Panc1 (cell line): ENCODE data around the gene SCD5. TPM values are rescaled to one million over a fixed set of nuclear protein-coding genes. Genes with fewer than 3 reads are reported as not detected.

ENCODE experiments used
- ATAC-seq: fragments of 200-7000 bp; cut with Tn5 transposase; 2 replicates; pipeline ENCODE4 v1.9.1; 2020; ENCODE audit warnings: mild to moderate bottlenecking, moderate library complexity
- BruUV-seq: library from RNA; stranded (reverse); fragments of 400-500 nt; replicated peaks from 2 replicates; lab custom pipeline; 2021; lab: Mats Ljungman, UMichigan
- CTCF ChIA-PET: fragments of 300-600 bp; sonication (Branson Sonifier 250); formaldehyde crosslinking; loops from one replicate; lab custom pipeline; 2022; ENCODE audit warnings: antibody characterized with exemption; lab: Charles Lee
- POLR2A ChIA-PET: fragments of 300-600 bp; sonication (Branson Sonifier 250); formaldehyde crosslinking; loops from one replicate; lab custom pipeline; 2022; ENCODE audit warnings: antibody characterized with exemption; lab: Charles Lee
- DNase-seq: peaks from one replicate; pipeline ENCODE4 v3.0.0-alpha.2; 2010; ENCODE audit warnings: low read depth, low spot score
- H3K27ac ChIP-seq: 2 replicates; pipeline ENCODE4 v1.5.1; 2011; ENCODE audit warnings: mild to moderate bottlenecking, low read length, inconsistent platforms
- H3K27me3 ChIP-seq: fragments of 200-500 bp; sonication (Bioruptor generic); 2 replicates; pipeline ENCODE4 v1.6.0; 2014; ENCODE audit warnings: low read length, inconsistent platforms; ENCODE audit not compliant: control insufficient read depth, insufficient read depth
- H3K36me3 ChIP-seq: fragments of 200-500 bp; sonication (Bioruptor generic); 2 replicates; pipeline ENCODE4 v1.5.1; 2014; ENCODE audit warnings: inconsistent platforms, mild to moderate bottlenecking, low read length, moderate library complexity; ENCODE audit not compliant: control insufficient read depth, insufficient read depth
- H3K4me1 ChIP-seq: 2 replicates; pipeline ENCODE4 v1.5.1; 2011; ENCODE audit warnings: inconsistent platforms, mild to moderate bottlenecking, low read length, moderate library complexity; ENCODE audit not compliant: control insufficient read depth, insufficient read depth
- H3K4me3 ChIP-seq, 2 experiments: 2 replicates each; pipeline ENCODE4 v1.5.1; 2011 to 2012; ENCODE audit warnings: low read depth in 2 of 2, low read length in 2 of 2, mild to moderate bottlenecking in 2 of 2, inconsistent platforms in 1 of 2, moderate library complexity in 1 of 2
- H3K9me3 ChIP-seq: fragments of 200-500 bp; sonication (Bioruptor generic); 2 replicates; pipeline ENCODE4 v1.5.1; 2014; ENCODE audit warnings: low read depth, mild to moderate bottlenecking, inconsistent platforms, low read length, moderate library complexity; ENCODE audit not compliant: control insufficient read depth, insufficient read depth
- CTCF ChIP-seq: fragments of 450-650 bp; IDR thresholded peaks from 2 replicates; pipeline ENCODE4 v1.5.1; 2017; ENCODE audit warnings: mild to moderate bottlenecking
- POLR2AphosphoS5 ChIP-seq: IDR thresholded peaks from 2 replicates; pipeline ENCODE4 v1.6.1; 2012; ENCODE audit warnings: mild to moderate bottlenecking, low read depth, low read length, moderate library complexity
- REST ChIP-seq, 2 experiments: IDR thresholded peaks; 2 replicates each; pipeline ENCODE4 v1.6.1; 2011 to 2012; ENCODE audit warnings: low read depth in 2 of 2, control low read depth in 1 of 2, low read length in 1 of 2, mild to moderate bottlenecking in 1 of 2, moderate library complexity in 1 of 2; ENCODE audit not compliant: insufficient read depth in 1 of 2
- SIN3A ChIP-seq: IDR thresholded peaks from 2 replicates; pipeline ENCODE4 v1.6.1; 2012; ENCODE audit warnings: low read depth, mild to moderate bottlenecking, low read length, moderate library complexity, borderline replicate concordance; ENCODE audit not compliant: insufficient read depth
- TCF7L2 ChIP-seq: IDR thresholded peaks from 2 replicates; pipeline ENCODE4 v1.6.1; 2011; ENCODE audit warnings: mild to moderate bottlenecking, low read depth, low read length, inconsistent platforms
- in situ Hi-C: cut with HindIII; loops from 2 replicates; pipeline ENCODE4 v1.10.0; 2016; ENCODE audit warnings: low sequenced_read_pairs, low pct_unique_long_range_greater_than_20kb
- intact Hi-C: fragments of 100-400 bp; cut with micrococcal nuclease; formaldehyde crosslinking; loops from one replicate; pipeline ENCODE4 v1.10.0; 2022; ENCODE audit not compliant: unreplicated experiment
- total RNA-seq: library from RNA; stranded (reverse); gene quantifications from one replicate; pipeline ENCODE4 v1.2.1, GENCODE V29; 2021; ENCODE audit not compliant: unreplicated experiment

The SCD5 gene
- total RNA-seq, 1 experiment from 2014 or later = 2.0 TPM

- in situ Hi-C loops = no loop called here
Observed at GRCh38 chr4:82741188-82741587, 57.4 kb downstream of the SCD5 start.

More at GRCh38 chr4:82741188-82741587, 57.4 kb downstream of the SCD5 start:
- intact Hi-C loops = loop anchor here (1.0 kb wide), 1 partner anchor 279 kb away; no protein-coding TSS in a partner anchor
- Histone ChIP-seq H3K27ac (no peak overlapping the region), H3K4me1 (no peaks in the 10 kb centered on the region), H3K4me3 (no peak overlapping the region), H3K9me3 (no peaks in the 10 kb centered on the region), H3K27me3 (no peaks in the 10 kb centered on the region), H3K36me3 (no peaks in the 10 kb centered on the region)
- TF ChIP-seq TCF7L2 = no peak
- TF ChIP-seq REST (IDR thresholded peaks at IDR 0.05; ENCODE audit: insufficient read depth in 1 of 2, low read depth in 2 of 2, low read length in 1 of 2) = no peak
- no peak for TF ChIP-seq SIN3A
- TF ChIP-seq POLR2AphosphoS5 = no peak
- no peak for TF ChIP-seq CTCF
- ChIA-PET POLR2A (interaction anchor here (0.5 to 0.6 kb wide), 2 partner anchors 57 to 351 kb away, joined by 3 to 6 read pairs; partner anchors contain the start of gene SCD5), CTCF (no interaction called here)
- no peak for DNase-seq
- ATAC-seq = no peak
- BruUV-seq = no TSS peak
